ENCODE data around the gene YPEL1.

DNA sequence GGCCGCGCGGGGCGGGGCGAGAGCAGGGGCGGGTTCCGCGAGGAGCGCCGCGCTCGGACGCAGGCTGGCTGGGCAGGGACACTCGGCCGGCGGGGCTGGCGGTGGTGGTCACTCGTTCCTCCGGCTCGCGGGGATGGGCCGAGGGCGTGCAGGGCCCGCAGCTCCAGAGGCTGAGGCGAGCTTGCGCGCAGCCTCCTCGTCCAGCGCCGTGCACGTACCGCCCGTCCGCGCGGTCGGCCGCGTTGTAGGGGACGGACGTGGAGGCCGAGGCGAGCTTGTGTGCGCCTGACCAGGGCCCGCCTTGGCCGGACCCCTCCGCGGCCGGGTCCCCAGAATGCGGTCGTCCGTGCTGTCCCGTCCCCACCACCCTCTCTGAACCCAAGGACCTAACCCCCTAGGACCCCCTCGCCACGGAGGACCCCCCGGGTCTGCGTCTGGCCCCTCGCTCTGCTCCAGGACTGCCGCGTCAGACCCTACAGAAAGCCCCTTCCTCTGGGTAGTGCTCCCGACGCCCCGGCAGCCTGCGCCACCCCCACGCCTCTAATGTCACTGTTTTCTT is 569 bp upstream of the YPEL1 start:
- TF ChIP-seq, protein P1, sequence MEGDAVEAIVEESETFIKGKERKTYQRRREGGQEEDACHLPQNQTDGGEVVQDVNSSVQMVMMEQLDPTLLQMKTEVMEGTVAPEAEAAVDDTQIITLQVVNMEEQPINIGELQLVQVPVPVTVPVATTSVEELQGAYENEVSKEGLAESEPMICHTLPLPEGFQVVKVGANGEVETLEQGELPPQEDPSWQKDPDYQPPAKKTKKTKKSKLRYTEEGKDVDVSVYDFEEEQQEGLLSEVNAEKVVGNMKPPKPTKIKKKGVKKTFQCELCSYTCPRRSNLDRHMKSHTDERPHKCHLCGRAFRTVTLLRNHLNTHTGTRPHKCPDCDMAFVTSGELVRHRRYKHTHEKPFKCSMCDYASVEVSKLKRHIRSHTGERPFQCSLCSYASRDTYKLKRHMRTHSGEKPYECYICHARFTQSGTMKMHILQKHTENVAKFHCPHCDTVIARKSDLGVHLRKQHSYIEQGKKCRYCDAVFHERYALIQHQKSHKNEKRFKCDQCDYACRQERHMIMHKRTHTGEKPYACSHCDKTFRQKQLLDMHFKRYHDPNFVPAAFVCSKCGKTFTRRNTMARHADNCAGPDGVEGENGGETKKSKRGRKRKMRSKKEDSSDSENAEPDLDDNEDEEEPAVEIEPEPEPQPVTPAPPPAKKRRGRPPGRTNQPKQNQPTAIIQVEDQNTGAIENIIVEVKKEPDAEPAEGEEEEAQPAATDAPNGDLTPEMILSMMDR (IDR thresholded peaks at IDR 0.05), result no peak
- no peak for TF ChIP-seq POLR2A (IDR thresholded peaks at IDR 0.05)

All from esophagus squamous epithelium (tissue), 4 donors.